ENCODE data around the gene RACK1.
A peak's percentile ranks its signal among the peaks of the same experiment; 100 is the strongest.

RACK1 gene

GRCh38 chr5:181203093-181203711 lies 40.5 kb downstream of the RACK1 start:
- H3K4me3 ChIP-seq (ENCODE audit: control insufficient read depth, low read depth, low read length), result peak overlapping the region; percentile 66
- TF ChIP-seq, protein P1, sequence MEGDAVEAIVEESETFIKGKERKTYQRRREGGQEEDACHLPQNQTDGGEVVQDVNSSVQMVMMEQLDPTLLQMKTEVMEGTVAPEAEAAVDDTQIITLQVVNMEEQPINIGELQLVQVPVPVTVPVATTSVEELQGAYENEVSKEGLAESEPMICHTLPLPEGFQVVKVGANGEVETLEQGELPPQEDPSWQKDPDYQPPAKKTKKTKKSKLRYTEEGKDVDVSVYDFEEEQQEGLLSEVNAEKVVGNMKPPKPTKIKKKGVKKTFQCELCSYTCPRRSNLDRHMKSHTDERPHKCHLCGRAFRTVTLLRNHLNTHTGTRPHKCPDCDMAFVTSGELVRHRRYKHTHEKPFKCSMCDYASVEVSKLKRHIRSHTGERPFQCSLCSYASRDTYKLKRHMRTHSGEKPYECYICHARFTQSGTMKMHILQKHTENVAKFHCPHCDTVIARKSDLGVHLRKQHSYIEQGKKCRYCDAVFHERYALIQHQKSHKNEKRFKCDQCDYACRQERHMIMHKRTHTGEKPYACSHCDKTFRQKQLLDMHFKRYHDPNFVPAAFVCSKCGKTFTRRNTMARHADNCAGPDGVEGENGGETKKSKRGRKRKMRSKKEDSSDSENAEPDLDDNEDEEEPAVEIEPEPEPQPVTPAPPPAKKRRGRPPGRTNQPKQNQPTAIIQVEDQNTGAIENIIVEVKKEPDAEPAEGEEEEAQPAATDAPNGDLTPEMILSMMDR (conservative IDR thresholded peaks at IDR 0.05; ENCODE audit: control insufficient read depth, insufficient read depth, low read depth, low read length), result no peak
- DNase-seq (ENCODE audit: low read depth), result peak; percentile 69

- no peak for DNase-seq (ENCODE audit: low read depth)
- TF ChIP-seq, protein P1 (conservative IDR thresholded peaks at IDR 0.05; ENCODE audit: control insufficient read depth, insufficient read depth, low read depth, low read length), result no peak
- H3K4me3 ChIP-seq (ENCODE audit: control insufficient read depth, low read depth, low read length), result no peak overlapping the region
These were observed 42.9 kb downstream of the RACK1 start for GRCh38 chr5:181200816-181201215.

DNA sequence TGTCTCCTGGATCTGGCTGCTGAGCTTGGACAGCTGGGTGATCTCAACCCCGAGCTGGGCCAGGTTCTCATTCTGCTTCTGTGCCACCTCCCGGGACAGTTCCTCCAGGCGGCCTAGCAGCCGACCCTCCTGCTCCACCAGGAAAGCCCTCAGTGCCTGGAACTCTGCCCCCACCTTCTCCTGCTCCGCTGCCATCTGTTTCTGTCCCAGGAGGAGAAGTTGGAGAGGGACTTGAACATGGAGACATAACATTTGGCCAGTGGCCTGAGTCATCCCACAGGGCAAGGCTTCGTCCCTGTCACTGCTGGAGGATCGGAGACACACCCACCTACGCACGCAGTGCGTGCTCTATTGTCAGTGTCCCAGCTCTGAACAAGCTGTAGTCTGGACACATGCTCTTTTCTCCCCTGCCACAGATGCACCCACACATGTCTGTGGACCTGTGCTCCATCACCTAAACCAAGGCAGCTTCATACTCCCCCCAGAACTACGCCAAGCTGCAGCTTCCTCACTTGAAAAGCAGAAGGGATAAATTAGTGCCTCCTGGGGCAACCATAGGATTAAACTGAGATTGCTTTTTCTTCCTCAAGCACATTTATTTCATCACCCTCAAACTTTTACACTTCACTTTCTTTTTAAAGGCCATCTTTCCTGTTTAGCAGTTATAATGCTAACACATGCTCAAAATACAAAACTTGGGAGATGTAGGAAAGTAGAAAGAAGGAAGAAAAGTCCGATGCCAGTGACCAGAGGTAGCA lies 43.6 kb downstream of the RACK1 start:
- TF ChIP-seq, protein P1 (conservative IDR thresholded peaks at IDR 0.05; ENCODE audit: control insufficient read depth, insufficient read depth, low read depth, low read length), result no peak
- H3K4me3 ChIP-seq (ENCODE audit: control insufficient read depth, low read depth, low read length), result no peak overlapping the region
- no peak for DNase-seq (ENCODE audit: low read depth)

DNA sequence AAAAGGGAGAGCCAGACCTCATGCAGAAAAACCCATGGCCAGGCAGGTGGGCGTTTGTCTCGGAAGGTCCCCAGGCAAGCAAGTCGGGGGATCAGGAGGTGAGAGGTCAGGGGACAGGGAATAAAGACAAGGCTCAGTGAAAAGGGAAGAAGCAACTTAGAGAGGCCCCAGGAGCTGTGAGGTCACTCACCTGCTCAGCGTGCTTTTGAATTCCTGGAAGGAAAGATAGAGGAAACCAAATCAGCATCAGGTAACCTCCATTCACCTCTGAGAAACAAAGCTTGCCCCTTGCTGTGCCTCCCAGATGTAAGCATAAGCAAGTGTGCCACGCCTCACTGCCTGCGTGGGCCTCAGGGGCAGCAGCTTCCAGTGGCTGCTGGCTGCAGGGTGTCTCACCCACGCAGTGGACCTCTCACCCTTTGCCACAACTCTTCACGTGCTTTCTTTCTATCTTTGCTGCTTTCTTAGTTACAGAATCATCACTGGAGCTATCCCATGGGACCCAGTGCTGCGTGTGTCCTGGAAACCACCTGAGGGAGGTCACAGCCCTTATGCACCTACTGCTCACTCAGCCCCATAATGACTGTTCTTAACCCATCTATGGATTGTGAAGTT lies 44.7 kb downstream of the RACK1 start:
- TF ChIP-seq, protein P1 (conservative IDR thresholded peaks at IDR 0.05; ENCODE audit: control insufficient read depth, insufficient read depth, low read depth, low read length), result no peak
- H3K4me3 ChIP-seq (ENCODE audit: control insufficient read depth, low read depth, low read length), result no peak overlapping the region
- no peak for DNase-seq (ENCODE audit: low read depth)

DNA sequence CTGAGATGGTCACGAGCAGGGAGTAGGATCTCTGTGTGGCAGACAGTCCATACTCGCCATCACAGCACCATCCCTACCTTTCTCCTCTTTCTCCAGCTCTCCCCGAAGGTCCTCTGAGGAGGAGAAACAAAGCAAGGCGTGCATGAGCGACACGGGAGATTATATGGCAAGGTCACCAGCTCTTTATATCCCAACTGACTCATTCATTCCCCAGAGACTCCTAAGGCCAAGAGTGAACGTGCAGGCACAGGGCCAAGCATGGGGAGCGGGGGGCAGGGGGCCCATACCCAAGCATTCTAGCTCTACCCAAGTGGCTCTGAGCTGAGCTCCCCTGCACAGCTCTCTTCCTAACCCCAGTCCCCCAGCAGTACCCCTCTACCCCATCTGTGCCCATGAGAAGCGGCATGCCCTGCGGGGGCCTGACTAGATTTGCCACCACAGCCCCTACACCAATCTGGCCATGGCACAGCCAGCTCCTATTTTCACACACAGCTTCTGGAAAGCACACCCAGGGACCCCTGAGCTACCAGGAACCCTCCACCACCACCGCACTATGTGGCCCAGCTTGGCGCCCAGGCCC lies 45.5 kb downstream of the RACK1 start:
- TF ChIP-seq, protein P1 (conservative IDR thresholded peaks at IDR 0.05; ENCODE audit: control insufficient read depth, insufficient read depth, low read depth, low read length), result no peak
- H3K4me3 ChIP-seq (ENCODE audit: control insufficient read depth, low read depth, low read length), result no peak overlapping the region
- no peak for DNase-seq (ENCODE audit: low read depth)

DNA sequence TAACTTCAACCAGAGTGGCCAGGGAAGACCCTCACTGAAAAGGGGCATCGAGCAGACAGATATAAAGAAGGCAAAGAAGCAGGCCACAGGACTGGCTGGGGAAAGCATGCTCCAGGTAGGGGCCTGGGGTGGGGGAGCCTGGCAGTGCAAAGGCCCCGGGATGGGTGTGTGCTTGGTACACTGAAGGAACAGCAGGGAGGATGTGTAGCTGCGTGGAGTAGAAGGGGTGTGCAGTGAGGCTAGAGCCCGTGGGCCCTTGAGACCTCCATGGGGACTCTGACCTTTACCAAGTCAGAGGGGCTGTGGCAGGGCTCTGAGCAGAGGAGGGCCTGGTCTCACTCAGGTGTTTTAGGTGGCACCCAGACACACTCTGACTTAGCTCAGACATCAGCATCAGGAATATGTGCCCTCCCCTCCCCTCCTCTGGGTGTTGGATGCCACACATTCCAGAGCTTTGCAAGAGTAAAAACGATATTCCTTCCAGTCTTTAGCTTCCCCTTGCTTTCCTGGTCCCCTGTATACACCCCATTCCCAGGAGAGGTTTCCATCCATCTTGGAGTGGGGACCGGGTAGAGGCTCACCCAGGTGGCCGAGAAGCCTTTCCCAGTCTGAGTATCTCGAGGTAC lies 46.3 kb downstream of the RACK1 start:
- H3K4me3 ChIP-seq (ENCODE audit: control insufficient read depth, low read depth, low read length), result no peak overlapping the region
- DNase-seq (ENCODE audit: low read depth), result no peak
- TF ChIP-seq, protein P1 (conservative IDR thresholded peaks at IDR 0.05; ENCODE audit: control insufficient read depth, insufficient read depth, low read depth, low read length), result no peak

Measured in fibroblast of mammary gland (primary cell).